ENCODE measurements around the gene LRP3.

Gene LRP3

DNA sequence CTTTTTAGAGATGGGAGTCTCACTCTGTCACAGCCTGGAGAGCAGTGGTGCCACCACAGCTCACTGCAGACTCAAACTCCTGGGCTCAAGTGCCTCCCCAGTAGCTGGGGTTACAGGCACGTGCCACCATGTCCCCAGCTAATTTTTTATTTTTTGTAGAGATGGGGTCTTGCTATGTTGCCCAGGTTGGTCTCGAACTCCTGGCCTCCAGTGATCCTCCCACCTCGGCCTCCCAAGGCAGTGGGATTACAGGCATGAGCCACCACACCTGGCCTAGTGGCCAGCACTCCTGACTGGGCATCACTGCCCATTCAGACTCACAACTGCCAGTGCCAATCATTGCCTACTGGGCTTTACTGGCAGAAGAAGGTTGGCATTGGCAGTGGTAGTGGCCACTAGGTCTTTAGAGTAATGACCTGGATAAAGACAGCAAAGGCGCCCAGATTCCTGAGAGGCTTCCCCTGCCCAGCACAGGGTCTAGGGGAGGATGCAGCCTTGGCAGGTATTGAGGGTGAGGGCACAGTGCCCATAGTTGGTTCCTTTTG, 58.4 kb downstream of the LRP3 start:
- DNase-seq, result no peak
- Histone ChIP-seq H3K14ac (ENCODE audit: low read length in 2 of 2) (no peak overlapping the region), H2AK5ac (ENCODE audit: low read length, severe bottlenecking) (no peak overlapping the region), H2BK15ac (ENCODE audit: low read depth, poor library complexity, severe bottlenecking) (no peak overlapping the region), H3K9me3 (ENCODE audit: control insufficient read depth, low read length) (no peaks in the 10 kb centered on the region), H2AFZ (ENCODE audit: low read depth, low read length) (no peak overlapping the region), H3K4me3 (ENCODE audit: insufficient read depth in 1 of 2, low read depth in 1 of 2, low read length in 2 of 2) (no peak overlapping the region), H3K27me3 (ENCODE audit: control insufficient read depth in 1 of 2, insufficient read depth in 1 of 2, low read length in 2 of 2) (peaks cover 11 to 36% of the 10 kb centered on the region in 2 experiments), H3K36me3 (ENCODE audit: control insufficient read depth in 1 of 2, insufficient read depth in 2 of 2, low read depth in 1 of 2, low read length in 2 of 2) (no peaks in the 10 kb centered on the region), H2BK120ac (ENCODE audit: low read depth, low read length) (no peak overlapping the region), H3K23ac (ENCODE audit: low read length in 2 of 2) (no peak overlapping the region), H3K4me2 (ENCODE audit: low read length, poor library complexity, severe bottlenecking) (no peak overlapping the region), H2BK12ac (ENCODE audit: low read length in 2 of 2) (no peak overlapping the region), H3K27ac (ENCODE audit: low read length, poor library complexity, severe bottlenecking) (no peak overlapping the region), H2BK5ac (ENCODE audit: low read depth, low read length, poor library complexity, severe bottlenecking) (no peak overlapping the region), H4K8ac (ENCODE audit: low read length) (no peak overlapping the region), H3K79me1 (replicated peaks; ENCODE audit: low read length, poor library complexity, severe bottlenecking) (no peaks in the 10 kb centered on the region), H3K4me1 (ENCODE audit: control insufficient read depth, insufficient read depth, low read depth, low read length) (peaks cover 3% of the 10 kb centered on the region), H3K9ac (ENCODE audit: low read length) (no peak overlapping the region), H3K18ac (ENCODE audit: low read depth in 1 of 2, low read length in 2 of 2) (no peak overlapping the region), H4K91ac (ENCODE audit: low read length) (no peak overlapping the region), H3K4ac (ENCODE audit: low read depth in 1 of 2, low read length in 2 of 2) (no peak overlapping the region)
- WGBS, result 86% methylated on average over 4 of the region's 4 CpGs

DNA sequence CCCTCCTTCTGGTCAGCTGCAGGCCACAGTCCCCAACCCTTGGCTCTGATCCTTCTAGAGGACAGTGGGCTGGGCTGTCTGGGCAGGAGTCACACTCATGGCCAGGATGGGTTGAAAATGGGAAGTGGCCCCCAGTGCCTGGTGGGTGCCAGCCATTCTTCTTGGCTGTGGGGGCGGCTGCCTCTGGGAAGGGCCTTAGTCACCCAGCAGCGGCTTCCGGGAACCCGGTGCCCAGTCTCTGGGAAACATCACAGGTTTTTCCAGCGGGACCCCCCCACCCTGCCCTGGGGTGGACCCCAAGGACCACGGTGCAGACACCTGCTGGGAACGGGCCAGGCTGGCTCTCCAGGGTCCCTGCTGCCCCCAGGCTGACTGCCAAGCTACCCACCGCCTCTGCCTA, 58.8 kb downstream of the LRP3 start:
- H2BK12ac ChIP-seq (ENCODE audit: low read length in 2 of 2), result no peak overlapping the region
- no peak overlapping the region for H2AK5ac ChIP-seq (ENCODE audit: low read length, severe bottlenecking)
- H3K27ac ChIP-seq (ENCODE audit: low read length, poor library complexity, severe bottlenecking), result no peak overlapping the region
- no peak overlapping the region for H2BK5ac ChIP-seq (ENCODE audit: low read depth, low read length, poor library complexity, severe bottlenecking)
- H4K8ac ChIP-seq (ENCODE audit: low read length), result no peak overlapping the region
- H3K18ac ChIP-seq (ENCODE audit: low read depth in 1 of 2, low read length in 2 of 2), result no peak overlapping the region
- no peak overlapping the region for H3K14ac ChIP-seq (ENCODE audit: low read length in 2 of 2)
- H2AFZ ChIP-seq (ENCODE audit: low read depth, low read length), result no peak overlapping the region
- no peak overlapping the region for H3K9ac ChIP-seq (ENCODE audit: low read length)
- H4K91ac ChIP-seq (ENCODE audit: low read length), result no peak overlapping the region
- no peaks in the 10 kb centered on the region for H3K36me3 ChIP-seq (ENCODE audit: control insufficient read depth in 1 of 2, insufficient read depth in 2 of 2, low read depth in 1 of 2, low read length in 2 of 2)
- no peak overlapping the region for H2BK15ac ChIP-seq (ENCODE audit: low read depth, poor library complexity, severe bottlenecking)
- no peaks in the 10 kb centered on the region for H3K79me1 ChIP-seq (replicated peaks; ENCODE audit: low read length, poor library complexity, severe bottlenecking)
- no peak overlapping the region for H3K4me2 ChIP-seq (ENCODE audit: low read length, poor library complexity, severe bottlenecking)
- WGBS, result 83% methylated on average over 8 of the region's 8 CpGs
- H3K27me3 ChIP-seq (ENCODE audit: control insufficient read depth in 1 of 2, insufficient read depth in 1 of 2, low read length in 2 of 2), result peaks cover 11 to 36% of the 10 kb centered on the region in 2 experiments
- no peak overlapping the region for H3K4me3 ChIP-seq (ENCODE audit: insufficient read depth in 1 of 2, low read depth in 1 of 2, low read length in 2 of 2)
- H3K4ac ChIP-seq (ENCODE audit: low read depth in 1 of 2, low read length in 2 of 2), result no peak overlapping the region
- no peak for DNase-seq
- peaks cover 3% of the 10 kb centered on the region for H3K4me1 ChIP-seq (ENCODE audit: control insufficient read depth, insufficient read depth, low read depth, low read length)
- H3K9me3 ChIP-seq (ENCODE audit: control insufficient read depth, low read length), result peaks cover 4% of the 10 kb centered on the region
- no peak overlapping the region for H3K23ac ChIP-seq (ENCODE audit: low read length in 2 of 2)
- no peak overlapping the region for H2BK120ac ChIP-seq (ENCODE audit: low read depth, low read length)

DNA sequence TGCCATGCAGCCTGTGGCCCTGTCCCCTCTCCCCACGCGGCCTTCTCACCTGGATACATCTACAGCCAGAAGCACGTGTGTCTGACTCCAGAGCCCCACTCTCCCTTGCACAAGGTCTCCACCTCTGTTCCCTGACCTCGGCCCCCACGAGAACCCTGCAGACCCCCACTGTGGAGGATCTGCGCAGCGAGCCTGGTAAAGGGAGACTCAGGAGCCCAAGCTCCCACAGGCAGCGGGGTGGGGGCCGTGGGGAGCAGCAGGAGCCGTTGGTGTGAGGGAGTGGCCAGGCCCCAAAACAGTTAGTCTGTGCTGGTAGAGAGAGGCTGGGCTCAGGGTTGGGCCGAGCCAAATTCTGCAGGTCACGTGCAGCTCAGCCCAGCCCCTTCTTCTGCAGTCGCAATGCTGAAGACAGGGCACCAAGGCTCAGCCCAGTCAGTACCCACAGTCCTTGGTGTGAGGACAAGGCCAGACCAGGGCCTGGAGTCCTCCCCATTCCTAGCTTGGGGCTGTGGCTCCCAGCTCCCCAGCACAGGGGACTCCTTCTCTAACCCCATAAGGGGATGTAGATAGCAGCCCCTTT, 60.2 kb downstream of the LRP3 start:
- Histone ChIP-seq H3K23ac (ENCODE audit: low read length in 2 of 2) (no peak overlapping the region), H3K27me3 (ENCODE audit: control insufficient read depth in 1 of 2, insufficient read depth in 1 of 2, low read length in 2 of 2) (peaks cover 11 to 36% of the 10 kb centered on the region in 2 experiments), H2AK5ac (ENCODE audit: low read length, severe bottlenecking) (no peak overlapping the region), H3K14ac (ENCODE audit: low read length in 2 of 2) (no peak overlapping the region), H3K4me3 (ENCODE audit: insufficient read depth in 1 of 2, low read depth in 1 of 2, low read length in 2 of 2) (no peak overlapping the region), H4K91ac (ENCODE audit: low read length) (no peak overlapping the region), H3K9me3 (ENCODE audit: control insufficient read depth, low read length) (peaks cover 5% of the 10 kb centered on the region), H2BK12ac (ENCODE audit: low read length in 2 of 2) (no peak overlapping the region), H3K18ac (ENCODE audit: low read depth in 1 of 2, low read length in 2 of 2) (no peak overlapping the region), H2AFZ (ENCODE audit: low read depth, low read length) (no peak overlapping the region), H3K36me3 (ENCODE audit: control insufficient read depth in 1 of 2, insufficient read depth in 2 of 2, low read depth in 1 of 2, low read length in 2 of 2) (no peaks in the 10 kb centered on the region), H3K4me2 (ENCODE audit: low read length, poor library complexity, severe bottlenecking) (no peak overlapping the region), H3K27ac (ENCODE audit: low read length, poor library complexity, severe bottlenecking) (no peak overlapping the region), H2BK5ac (ENCODE audit: low read depth, low read length, poor library complexity, severe bottlenecking) (no peak overlapping the region), H3K79me1 (replicated peaks; ENCODE audit: low read length, poor library complexity, severe bottlenecking) (no peaks in the 10 kb centered on the region), H3K4me1 (ENCODE audit: control insufficient read depth, insufficient read depth, low read depth, low read length) (peaks cover under 1% of the 10 kb centered on the region), H2BK15ac (ENCODE audit: low read depth, poor library complexity, severe bottlenecking) (no peak overlapping the region), H3K4ac (ENCODE audit: low read depth in 1 of 2, low read length in 2 of 2) (no peak overlapping the region), H3K9ac (ENCODE audit: low read length) (no peak overlapping the region), H2BK120ac (ENCODE audit: low read depth, low read length) (no peak overlapping the region), H4K8ac (ENCODE audit: low read length) (no peak overlapping the region)
- no peak for DNase-seq
- 71% methylated on average over 13 of the region's 13 CpGs for WGBS

DNA sequence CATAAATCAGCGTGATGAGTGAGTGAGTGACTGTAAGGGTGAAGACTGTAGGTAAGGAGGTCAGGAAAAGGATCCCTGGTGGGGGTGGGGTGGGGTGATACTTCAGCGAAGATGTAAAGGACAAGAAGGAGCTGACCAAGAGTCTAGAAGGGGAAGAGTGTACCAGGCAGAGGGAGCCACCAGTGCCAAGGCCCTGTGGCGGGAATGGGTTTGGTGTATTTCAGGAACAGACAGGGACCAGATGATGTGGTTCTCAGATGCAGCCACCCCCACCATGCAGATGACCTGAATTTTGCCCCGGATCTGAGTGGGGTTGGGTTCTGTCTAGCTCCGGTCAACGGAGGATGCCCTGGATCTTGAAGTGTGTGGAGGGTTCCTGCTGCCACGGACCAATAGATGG, 61.7 kb downstream of the LRP3 start:
- no peak overlapping the region for H2AFZ ChIP-seq (ENCODE audit: low read depth, low read length)
- peaks cover 5% of the 10 kb centered on the region for H3K9me3 ChIP-seq (ENCODE audit: control insufficient read depth, low read length)
- H2BK12ac ChIP-seq (ENCODE audit: low read length in 2 of 2), result no peak overlapping the region
- H2BK5ac ChIP-seq (ENCODE audit: low read depth, low read length, poor library complexity, severe bottlenecking), result no peak overlapping the region
- no peak overlapping the region for H3K9ac ChIP-seq (ENCODE audit: low read length)
- H3K27ac ChIP-seq (ENCODE audit: low read length, poor library complexity, severe bottlenecking), result no peak overlapping the region
- no peak overlapping the region for H2BK15ac ChIP-seq (ENCODE audit: low read depth, poor library complexity, severe bottlenecking)
- no peak overlapping the region for H2AK5ac ChIP-seq (ENCODE audit: low read length, severe bottlenecking)
- H3K4ac ChIP-seq (ENCODE audit: low read depth in 1 of 2, low read length in 2 of 2), result no peak overlapping the region
- H3K4me2 ChIP-seq (ENCODE audit: low read length, poor library complexity, severe bottlenecking), result no peak overlapping the region
- peak overlapping the region in 1 of 2 experiments; percentile 15 for H3K14ac ChIP-seq (ENCODE audit: low read length in 2 of 2)
- DNase-seq, result no peak
- H3K18ac ChIP-seq (ENCODE audit: low read depth in 1 of 2, low read length in 2 of 2), result no peak overlapping the region
- H2BK120ac ChIP-seq (ENCODE audit: low read depth, low read length), result no peak overlapping the region
- H3K27me3 ChIP-seq (ENCODE audit: control insufficient read depth in 1 of 2, insufficient read depth in 1 of 2, low read length in 2 of 2), result peaks cover 11 to 30% of the 10 kb centered on the region in 2 experiments
- 82% methylated on average over 7 of the region's 7 CpGs for WGBS
- no peak overlapping the region for H4K8ac ChIP-seq (ENCODE audit: low read length)
- no peak overlapping the region for H3K4me3 ChIP-seq (ENCODE audit: insufficient read depth in 1 of 2, low read depth in 1 of 2, low read length in 2 of 2)
- no peaks in the 10 kb centered on the region for H3K4me1 ChIP-seq (ENCODE audit: control insufficient read depth, insufficient read depth, low read depth, low read length)
- H3K36me3 ChIP-seq (ENCODE audit: control insufficient read depth in 1 of 2, insufficient read depth in 2 of 2, low read depth in 1 of 2, low read length in 2 of 2), result no peaks in the 10 kb centered on the region
- H3K79me1 ChIP-seq (replicated peaks; ENCODE audit: low read length, poor library complexity, severe bottlenecking), result no peaks in the 10 kb centered on the region
- H4K91ac ChIP-seq (ENCODE audit: low read length), result no peak overlapping the region
- H3K23ac ChIP-seq (ENCODE audit: low read length in 2 of 2), result no peak overlapping the region

Measured in mesenchymal stem cell (in vitro differentiated cells and primary cell).